ENCODE results near the gene AARS1.

DNA sequence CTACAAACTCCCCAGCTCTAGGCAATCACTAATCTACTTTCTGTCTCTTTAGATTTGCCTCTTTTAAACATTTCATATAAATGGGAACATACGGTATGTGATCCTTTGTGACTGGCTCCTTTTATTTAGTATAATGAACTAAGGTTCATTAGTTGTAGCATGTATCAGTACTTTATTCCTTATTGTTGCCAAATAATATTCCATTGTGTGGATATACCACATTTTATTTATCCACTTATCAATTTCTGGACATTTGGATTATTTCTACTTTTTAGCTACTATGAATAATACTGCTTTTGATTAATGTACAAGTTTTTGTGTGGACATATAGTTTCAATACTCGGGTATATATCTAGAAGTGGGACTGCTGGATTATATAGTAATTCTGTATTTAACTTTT is 17.6 kb upstream of the AARS1 start:
- no peak for TF ChIP-seq POLR2A (IDR thresholded peaks at IDR 0.05)
- TF ChIP-seq, protein P1, sequence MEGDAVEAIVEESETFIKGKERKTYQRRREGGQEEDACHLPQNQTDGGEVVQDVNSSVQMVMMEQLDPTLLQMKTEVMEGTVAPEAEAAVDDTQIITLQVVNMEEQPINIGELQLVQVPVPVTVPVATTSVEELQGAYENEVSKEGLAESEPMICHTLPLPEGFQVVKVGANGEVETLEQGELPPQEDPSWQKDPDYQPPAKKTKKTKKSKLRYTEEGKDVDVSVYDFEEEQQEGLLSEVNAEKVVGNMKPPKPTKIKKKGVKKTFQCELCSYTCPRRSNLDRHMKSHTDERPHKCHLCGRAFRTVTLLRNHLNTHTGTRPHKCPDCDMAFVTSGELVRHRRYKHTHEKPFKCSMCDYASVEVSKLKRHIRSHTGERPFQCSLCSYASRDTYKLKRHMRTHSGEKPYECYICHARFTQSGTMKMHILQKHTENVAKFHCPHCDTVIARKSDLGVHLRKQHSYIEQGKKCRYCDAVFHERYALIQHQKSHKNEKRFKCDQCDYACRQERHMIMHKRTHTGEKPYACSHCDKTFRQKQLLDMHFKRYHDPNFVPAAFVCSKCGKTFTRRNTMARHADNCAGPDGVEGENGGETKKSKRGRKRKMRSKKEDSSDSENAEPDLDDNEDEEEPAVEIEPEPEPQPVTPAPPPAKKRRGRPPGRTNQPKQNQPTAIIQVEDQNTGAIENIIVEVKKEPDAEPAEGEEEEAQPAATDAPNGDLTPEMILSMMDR (IDR thresholded peaks at IDR 0.05) = no peak

Measured in Peyer's patch (tissue), 4 donors.